ENCODE measurements around the gene LRP1.

GRCh38 chr12:57261428-57261865, 133.2 kb downstream of the LRP1 start:
- TF ChIP-seq CTCF (IDR thresholded peaks at IDR 0.05; ENCODE audit: low read depth, low read length): no peak
- TF ChIP-seq EZH2phosphoT487 (IDR thresholded peaks at IDR 0.05; ENCODE audit: low read depth): no peak

All from OCI-LY3 (cell line).